B cell (primary cell): ENCODE measurements around the gene ZMYM1. TPM values are rescaled to one million over a fixed set of nuclear protein-coding genes. Genes with fewer than 3 reads are reported as not detected.

Experiments used
- ATAC-seq: fragments of 200-7000 bp; cut with Tn5 transposase; one replicate; pipeline ENCODE4 v1.10.0; 2021; ENCODE audit warnings: low read depth, mild to moderate bottlenecking, moderate number of reproducible peaks, moderate library complexity
- CTCF ChIA-PET: fragments of 350-600 bp; sonication (Branson Sonifier 250); formaldehyde crosslinking; loops from one replicate; lab custom pipeline; 2021; ENCODE audit warnings: antibody characterized with exemption, inconsistent platforms; lab: Charles Lee
- POLR2A ChIA-PET: fragments of 350-600 bp; sonication (Branson Sonifier 250); formaldehyde crosslinking; loops from one replicate; lab custom pipeline; 2021; ENCODE audit warnings: antibody characterized with exemption; lab: Charles Lee
- DNase-seq: peaks from one replicate; pipeline ENCODE4 v3.0.0; 2013
- H2AFZ ChIP-seq: 2 replicates; pipeline ENCODE4 v1.6.1; 2012; ENCODE audit warnings: mild to moderate bottlenecking, low read depth, low read length; ENCODE audit not compliant: insufficient read depth, poor library complexity, severe bottlenecking
- H3K27ac ChIP-seq, 2 donors: 1 replicate in 1 of 2; 2 replicates in 1 of 2; pipeline ENCODE4 v1.5.1; 2012 to 2013; ENCODE audit warnings: low read length in 2 of 2, mild to moderate bottlenecking in 2 of 2, moderate library complexity in 1 of 2
- H3K27me3 ChIP-seq, 4 experiments: fragments of 200-600 bp in 1 of 4; sonication (generic) in 1 of 4; replicated peaks in 1 of 4; 1 replicate in 2 of 4; 2 replicates in 2 of 4; pipeline versions ENCODE4 v1.6.1 to v1.7.0; 2013 to 2016; ENCODE audit warnings: low read length in 3 of 4, mild to moderate bottlenecking in 2 of 4, mixed read lengths in 1 of 4, moderate library complexity in 1 of 4; ENCODE audit not compliant: insufficient read depth in 4 of 4, control insufficient read depth in 3 of 4; ENCODE audit errors: control extremely low read depth in 1 of 4
- H3K36me3 ChIP-seq, 2 experiments: replicated peaks in 1 of 2; 1 replicate in 1 of 2; 2 replicates in 1 of 2; pipeline versions ENCODE4 v1.6.1 to v1.7.1; 2013; ENCODE audit warnings: low read length in 1 of 2; ENCODE audit not compliant: insufficient read depth in 2 of 2, control insufficient read depth in 1 of 2; ENCODE audit errors: control extremely low read depth in 1 of 2, extremely low read depth in 1 of 2
- H3K4me1 ChIP-seq, 2 donors: fragments of 200-600 bp in 1 of 2; sonication (generic) in 1 of 2; 1 replicate in 1 of 2; 2 replicates in 1 of 2; pipeline versions ENCODE4 v1.5.1 to v1.6.1; 2013 to 2017; ENCODE audit warnings: low read length in 2 of 2; ENCODE audit not compliant: control insufficient read depth in 2 of 2, insufficient read depth in 2 of 2
- H3K4me2 ChIP-seq: replicated peaks from 2 replicates; pipeline ENCODE3; 2012; ENCODE audit warnings: mild to moderate bottlenecking, low read depth, low read length; ENCODE audit not compliant: poor library complexity, severe bottlenecking
- H3K4me3 ChIP-seq, 5 experiments: fragments of 200-600 bp in 1 of 5; sonication (generic) in 1 of 5; 1 replicate in 3 of 5; 2 replicates in 2 of 5; pipeline versions ENCODE4 v1.5.1 to v1.7.0; 2011 to 2016; ENCODE audit warnings: low read length in 4 of 5, mild to moderate bottlenecking in 4 of 5, low read depth in 2 of 5, control low read depth in 1 of 5, moderate library complexity in 1 of 5; ENCODE audit not compliant: insufficient read depth in 1 of 5; ENCODE audit errors: control extremely low read depth in 1 of 5, extremely low read depth in 1 of 5
- H3K79me2 ChIP-seq: fragments of 200-600 bp; sonication (generic); one replicate; pipeline ENCODE4 v1.6.0; 2016; ENCODE audit warnings: low read length; ENCODE audit not compliant: control insufficient read depth, insufficient read depth
- H3K9ac ChIP-seq: fragments of 200-600 bp; sonication (generic); 2 replicates; pipeline ENCODE4 v1.6.1; 2017; ENCODE audit warnings: mild to moderate bottlenecking, low read length, moderate library complexity
- H3K9me3 ChIP-seq, 3 donors: one replicate each; pipeline versions ENCODE4 v1.6.1 to v1.7.1; 2013; ENCODE audit warnings: low read length in 2 of 3; ENCODE audit not compliant: control insufficient read depth in 2 of 3, insufficient read depth in 1 of 3; ENCODE audit errors: control extremely low read depth in 1 of 3
- H4K20me1 ChIP-seq: 2 replicates; pipeline ENCODE4 v1.6.0; 2012; ENCODE audit warnings: mild to moderate bottlenecking, low read length; ENCODE audit not compliant: insufficient read depth, control insufficient read depth, poor library complexity, severe bottlenecking
- H3K27ac Mint-ChIP-seq: one replicate; pipeline ENCODE4 v1.8.0; 2021; ENCODE audit warnings: mixed read lengths
- H3K27me3 Mint-ChIP-seq: one replicate; pipeline ENCODE4 v1.8.0; 2021; ENCODE audit warnings: mixed read lengths
- H3K4me1 Mint-ChIP-seq: one replicate; pipeline ENCODE4 v1.8.0; 2021; ENCODE audit warnings: mixed read lengths
- H3K4me3 Mint-ChIP-seq: one replicate; pipeline ENCODE4 v1.8.0; 2021; ENCODE audit warnings: mixed read lengths
- H3K9me3 Mint-ChIP-seq: one replicate; pipeline ENCODE4 v1.8.0; 2022; ENCODE audit warnings: mixed read lengths; ENCODE audit not compliant: insufficient read depth
- CTCF ChIP-seq: fragments of 200-600 bp; IDR thresholded peaks from one replicate; pipeline ENCODE4 v1.8.0; 2022; ENCODE audit warnings: antibody characterized with exemption, mild to moderate bottlenecking
- EZH2 ChIP-seq: IDR thresholded peaks from 2 replicates; pipeline ENCODE4 v1.6.1; 2012; ENCODE audit warnings: borderline replicate concordance, low read depth, mild to moderate bottlenecking, moderate library complexity, low read length; ENCODE audit not compliant: insufficient read depth, poor library complexity, severe bottlenecking
- WGBS: methylation state at CpG from one replicate; pipeline ENCODE4 v1.1.5; 2013; ENCODE audit warnings: missing lambda C conversion rate; ENCODE audit not compliant: insufficient coverage; 5-methylcytosine and 5-hydroxymethylcytosine counted together
- intact Hi-C: fragments of 100-400 bp; cut with micrococcal nuclease; formaldehyde crosslinking; loops from one replicate; pipeline ENCODE4 v1.10.0; 2022
- polyA plus RNA-seq: library from polyadenylated mRNA; depleted of rRNA; stranded (reverse); fragments of >200 nt; gene quantifications from 2 replicates; pipeline ENCODE4 v1.2.3, GENCODE V29; 2012
- total RNA-seq, 2 donors: library from RNA; stranded (reverse); fragments of 120-200 nt in 1 of 2; gene quantifications; 1 replicate in 1 of 2; 2 replicates in 1 of 2; pipeline versions ENCODE4 v1.2.3 to v1.2.4, GENCODE V29; 2013 to 2022

The ZMYM1 gene
- total and polyA plus RNA-seq, 2 donors (not counting 1 experiment from before 2014, with no cell fraction given): 5.7 to 18.3 TPM

GRCh38 chr1:35036621-35037020 lies 42.6 kb upstream of the ZMYM1 start:
- Histone ChIP-seq H2AFZ (no peak overlapping the region), H3K27me3 (no peaks in the 10 kb centered on the region), H3K9me3 (peaks cover 2 to 9% (median 7%) of the 10 kb centered on the region in 3 donors), H3K4me3 (no peak overlapping the region), H3K36me3 (no peaks in the 10 kb centered on the region), H3K4me1 (peaks cover 0 to 5% of the 10 kb centered on the region in 2 donors), H4K20me1 (no peaks in the 10 kb centered on the region), H3K27ac (no peak overlapping the region), H3K79me2 (no peaks in the 10 kb centered on the region), H3K9ac (no peak overlapping the region), H3K4me2 (no peak overlapping the region)
- H3K27ac Mint-ChIP-seq: no peak overlapping the region
- ATAC-seq (no peak), DNase-seq (no peak)
- H3K9me3 Mint-ChIP-seq: peaks cover 4% of the 10 kb centered on the region
- CTCF ChIA-PET: no interaction called here
- WGBS: 90% methylated on average over 3 of the region's 4 CpGs
- intact Hi-C loops: no loop called here
- H3K4me1 Mint-ChIP-seq: peaks cover 2% of the 10 kb centered on the region
- no peak overlapping the region for H3K4me3 Mint-ChIP-seq
- no peak for TF ChIP-seq CTCF
- no peak for TF ChIP-seq EZH2
- POLR2A ChIA-PET: no interaction called here
- H3K27me3 Mint-ChIP-seq: peaks cover 8% of the 10 kb centered on the region

- Histone ChIP-seq H3K4me1 (peaks cover 0 to under 1% of the 10 kb centered on the region in 2 donors), H3K27ac (no peak overlapping the region), H3K4me3 (no peak overlapping the region), H3K9ac (no peak overlapping the region), H3K4me2 (no peak overlapping the region), H3K27me3 (no peaks in the 10 kb centered on the region), H3K79me2 (no peaks in the 10 kb centered on the region), H3K9me3 (peaks cover 2 to 7% (median 5%) of the 10 kb centered on the region in 3 donors), H3K36me3 (no peaks in the 10 kb centered on the region), H2AFZ (no peak overlapping the region), H4K20me1 (no peaks in the 10 kb centered on the region)
- TF ChIP-seq CTCF (no peak), EZH2 (no peak)
- DNase-seq: no peak
- CTCF ChIA-PET: no interaction called here
- peaks cover 8% of the 10 kb centered on the region for H3K27me3 Mint-ChIP-seq
- POLR2A ChIA-PET: no interaction called here
- no peak overlapping the region for H3K4me3 Mint-ChIP-seq
- H3K4me1 Mint-ChIP-seq: no peaks in the 10 kb centered on the region
- H3K9me3 Mint-ChIP-seq: peaks cover 6% of the 10 kb centered on the region
- intact Hi-C loops: no loop called here
- ATAC-seq: no peak
- no peak overlapping the region for H3K27ac Mint-ChIP-seq
- WGBS: 100% methylated on average over 1 of the region's 1 CpG
Observed at GRCh38 chr1:35037206-35037605, 42.0 kb upstream of the ZMYM1 start.
